GM23338 (cell line): ENCODE measurements around the gene PA2G4. TPM values are rescaled to one million over a fixed set of nuclear protein-coding genes. Genes with fewer than 3 reads are reported as not detected.

Experiments
- ATAC-seq: fragments of 200-7000 bp; cut with Tn5 transposase; 3 replicates; pipeline ENCODE4 v1.9.1; 2020
- DNase-seq: peaks from one replicate; pipeline ENCODE4 v3.0.0-alpha.2; 2015; ENCODE audit warnings: low spot score
- H2AFZ ChIP-seq: fragments of 200-600 bp; sonication (generic); 2 replicates; pipeline ENCODE4 v1.8.0; 2016; ENCODE audit warnings: antibody characterized with exemption, mild to moderate bottlenecking, moderate library complexity
- H3F3A ChIP-seq: fragments of 200-600 bp; sonication (generic); replicated peaks from 2 replicates; pipeline ENCODE4 v1.8.0; 2017; ENCODE audit warnings: antibody characterized with exemption, mixed run types, low read depth
- H3K27ac ChIP-seq: fragments of 200-600 bp; sonication (generic); 2 replicates; pipeline ENCODE4 v1.6.1; 2016; ENCODE audit warnings: low read depth
- H3K27me3 ChIP-seq: fragments of 200-600 bp; sonication (generic); 2 replicates; pipeline ENCODE4 v1.8.0; 2016; ENCODE audit warnings: mild to moderate bottlenecking, mixed run types, moderate library complexity; ENCODE audit not compliant: insufficient read depth
- H3K36me3 ChIP-seq: fragments of 200-600 bp; sonication (generic); 2 replicates; pipeline ENCODE4 v1.8.0; 2016; ENCODE audit warnings: mild to moderate bottlenecking; ENCODE audit not compliant: insufficient read depth
- H3K4me1 ChIP-seq: fragments of 200-600 bp; sonication (generic); 2 replicates; pipeline ENCODE4 v1.8.0; 2016; ENCODE audit warnings: mild to moderate bottlenecking, moderate library complexity; ENCODE audit not compliant: insufficient read depth
- H3K4me2 ChIP-seq: fragments of 200-600 bp; sonication (generic); 2 replicates; pipeline ENCODE4 v1.7.1; 2017; ENCODE audit warnings: mixed run types
- H3K4me3 ChIP-seq: fragments of 200-600 bp; sonication (generic); 2 replicates; pipeline ENCODE4 v1.6.1; 2016; ENCODE audit warnings: mixed run types
- H3K79me2 ChIP-seq: fragments of 200-600 bp; sonication (generic); replicated peaks from 2 replicates; pipeline ENCODE4 v1.8.0; 2017; ENCODE audit warnings: mild to moderate bottlenecking; ENCODE audit not compliant: insufficient read depth
- H3K9me2 ChIP-seq: fragments of 200-600 bp; sonication (generic); 2 replicates; pipeline ENCODE4 v1.8.0; 2017; ENCODE audit not compliant: insufficient read depth
- H4K20me1 ChIP-seq: fragments of 200-600 bp; sonication (generic); replicated peaks from 2 replicates; pipeline ENCODE4 v1.8.0; 2017; ENCODE audit warnings: mild to moderate bottlenecking; ENCODE audit not compliant: insufficient read depth
- H3K27ac Mint-ChIP-seq: 2 replicates; pipeline ENCODE4 v1.8.0; 2020; ENCODE audit warnings: inconsistent platforms, mild to moderate bottlenecking, moderate library complexity, mixed read lengths
- H3K27me3 Mint-ChIP-seq: 3 replicates; pipeline ENCODE4 v1.8.0; 2022; ENCODE audit warnings: low read depth, mild to moderate bottlenecking, moderate library complexity, mixed read lengths, inconsistent platforms; ENCODE audit not compliant: insufficient read depth, poor library complexity
- H3K36me3 Mint-ChIP-seq: 3 replicates; pipeline ENCODE4 v1.8.0; 2021; ENCODE audit warnings: low read depth, mild to moderate bottlenecking, inconsistent platforms, moderate library complexity, mixed read lengths
- H3K4me1 Mint-ChIP-seq: 3 replicates; pipeline ENCODE4 v1.8.0; 2020; ENCODE audit warnings: mild to moderate bottlenecking, inconsistent platforms, mixed read lengths
- H3K4me3 Mint-ChIP-seq: 3 replicates; pipeline ENCODE4 v1.8.0; 2021; ENCODE audit warnings: moderate library complexity, mild to moderate bottlenecking, inconsistent platforms, mixed read lengths
- H3K9me3 Mint-ChIP-seq: 3 replicates; pipeline ENCODE4 v1.8.0; 2020; ENCODE audit warnings: moderate library complexity, mild to moderate bottlenecking, inconsistent platforms, mixed read lengths
- CREB1 ChIP-seq: fragments of 250-450 bp; sonication (Bioruptor Pico); IDR thresholded peaks from 2 replicates; pipeline ENCODE4 v1.5.0; 2020; ENCODE audit warnings: low read depth, mild to moderate bottlenecking, moderate library complexity
- EZH2 ChIP-seq: fragments of 200-600 bp; sonication (generic); IDR thresholded peaks from one replicate; pipeline ENCODE4 v1.8.0; 2017; ENCODE audit warnings: antibody characterized with exemption, mild to moderate bottlenecking, low read depth; ENCODE audit not compliant: unreplicated experiment
- EZH2phosphoT487 ChIP-seq: fragments of 200-600 bp; sonication (generic); IDR thresholded peaks from one replicate; pipeline ENCODE4 v1.8.1; 2018; ENCODE audit warnings: antibody characterized with exemption; ENCODE audit not compliant: unreplicated experiment
- JUNB ChIP-seq: IDR thresholded peaks from one replicate; pipeline ENCODE4 v1.6.1; 2016; ENCODE audit warnings: antibody characterized with exemption; ENCODE audit not compliant: unreplicated experiment
- NANOG ChIP-seq: IDR thresholded peaks from 2 replicates; pipeline ENCODE4 v1.6.1; 2016; ENCODE audit warnings: antibody characterized with exemption, borderline replicate concordance
- POLR2AphosphoS5 ChIP-seq: IDR thresholded peaks from 2 replicates; pipeline ENCODE4 v1.6.1; 2016; ENCODE audit warnings: antibody characterized with exemption, low read depth
- STAT1 ChIP-seq: IDR thresholded peaks from one replicate; pipeline ENCODE4 v1.6.1; 2016; ENCODE audit warnings: antibody characterized with exemption; ENCODE audit not compliant: unreplicated experiment
- ZNF114 ChIP-seq: fragments of 250-450 bp; sonication (Bioruptor Pico); IDR thresholded peaks from 2 replicates; pipeline ENCODE4 v1.5.0; 2020; ENCODE audit warnings: mild to moderate bottlenecking, moderate library complexity
- ZNF331 ChIP-seq: fragments of 250-450 bp; sonication (Bioruptor Pico); IDR thresholded peaks from 2 replicates; pipeline ENCODE4 v1.5.0; 2020; ENCODE audit warnings: low read depth, mild to moderate bottlenecking, moderate library complexity
- polyA plus RNA-seq: library from polyadenylated mRNA; unstranded; fragments of >200 nt; fragmentation: Nextera tagmentation; extraction: Ambion mirVana; gene quantifications from 2 replicates; pipeline ENCODE4 v1.2.1, GENCODE V29; 2016
- total RNA-seq: library from RNA; depleted of rRNA; stranded (reverse); fragments of >200 nt; shearing (Covaris generic); gene quantifications from 2 replicates; pipeline ENCODE4 v1.2.3, GENCODE V29; 2014
- TF ChIP-seq, protein P1 (sequence below), 2 experiments: fragments of 200-600 bp in 1 of 2; sonication (generic) in 1 of 2; conservative IDR thresholded peaks; 2 replicates each; pipeline versions ENCODE4 v1.5.1 to v1.6.1; 2016 to 2017; ENCODE audit warnings: antibody characterized with exemption in 2 of 2, low read depth in 2 of 2, mild to moderate bottlenecking in 2 of 2, moderate library complexity in 1 of 2
- TF ChIP-seq, protein P2 (sequence below): IDR thresholded peaks from 2 replicates; pipeline ENCODE4 v1.6.1; 2016; ENCODE audit warnings: antibody characterized with exemption
- TF ChIP-seq, protein P3 (sequence below): IDR thresholded peaks from one replicate; pipeline ENCODE4 v1.6.1; 2018; ENCODE audit warnings: antibody characterized with exemption; ENCODE audit not compliant: unreplicated experiment
- TF ChIP-seq, protein P4 (sequence below): fragments of 250-450 bp; sonication (Bioruptor Pico); IDR thresholded peaks from 2 replicates; pipeline ENCODE4 v1.5.0; 2020; ENCODE audit warnings: mild to moderate bottlenecking, moderate library complexity

Gene PA2G4
- total and polyA plus RNA-seq, 2 experiments from 2014 or later, result 237 to 373 TPM

DNA sequence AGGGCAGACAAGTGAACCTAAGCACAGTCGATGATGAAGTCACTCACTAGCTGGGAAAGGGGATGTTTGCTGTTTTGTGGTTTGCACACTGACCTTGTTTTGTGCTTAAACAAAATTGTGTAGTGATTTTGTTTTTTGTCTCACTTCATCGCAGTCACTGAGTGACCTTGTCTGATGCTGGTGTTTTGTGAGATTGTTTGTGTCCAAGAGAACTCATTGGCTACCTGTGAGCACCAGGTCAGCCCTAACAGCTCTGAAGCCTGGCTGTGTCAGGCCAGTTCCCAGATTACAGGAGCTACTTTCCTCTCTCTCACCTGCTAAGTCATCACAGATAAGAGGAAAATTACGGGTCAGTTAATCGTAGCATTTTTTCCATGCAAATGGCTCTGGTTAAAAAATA is 19.8 kb downstream of the PA2G4 start:
- Histone ChIP-seq H3K27ac (no peak overlapping the region), H3K4me3 (no peak overlapping the region), H3K9me2 (no peaks in the 10 kb centered on the region), H3K4me2 (no peak overlapping the region), H4K20me1 (no peaks in the 10 kb centered on the region), H3F3A (peaks cover 4% of the 10 kb centered on the region; the same call in 1 of the 2 replicates), H3K36me3 (no peaks in the 10 kb centered on the region), H3K27me3 (no peaks in the 10 kb centered on the region), H2AFZ (no peak overlapping the region), H3K79me2 (0 out of 2 replicates have a peak, but pooled peaks cover 4% of the 10 kb centered on the region), H3K4me1 (peaks cover 16% of the 10 kb centered on the region)
- ATAC-seq (no peak), DNase-seq (no peak)
- TF ChIP-seq JUNB (no peak), ZNF114 (no peak), NANOG (no peak), POLR2AphosphoS5 (no peak), EZH2phosphoT487 (no peak), STAT1 (no peak), CREB1 (no peak), ZNF331 (CRISPR knock-in tag) (no peak), EZH2 (no peak)
- TF ChIP-seq, protein P1, sequence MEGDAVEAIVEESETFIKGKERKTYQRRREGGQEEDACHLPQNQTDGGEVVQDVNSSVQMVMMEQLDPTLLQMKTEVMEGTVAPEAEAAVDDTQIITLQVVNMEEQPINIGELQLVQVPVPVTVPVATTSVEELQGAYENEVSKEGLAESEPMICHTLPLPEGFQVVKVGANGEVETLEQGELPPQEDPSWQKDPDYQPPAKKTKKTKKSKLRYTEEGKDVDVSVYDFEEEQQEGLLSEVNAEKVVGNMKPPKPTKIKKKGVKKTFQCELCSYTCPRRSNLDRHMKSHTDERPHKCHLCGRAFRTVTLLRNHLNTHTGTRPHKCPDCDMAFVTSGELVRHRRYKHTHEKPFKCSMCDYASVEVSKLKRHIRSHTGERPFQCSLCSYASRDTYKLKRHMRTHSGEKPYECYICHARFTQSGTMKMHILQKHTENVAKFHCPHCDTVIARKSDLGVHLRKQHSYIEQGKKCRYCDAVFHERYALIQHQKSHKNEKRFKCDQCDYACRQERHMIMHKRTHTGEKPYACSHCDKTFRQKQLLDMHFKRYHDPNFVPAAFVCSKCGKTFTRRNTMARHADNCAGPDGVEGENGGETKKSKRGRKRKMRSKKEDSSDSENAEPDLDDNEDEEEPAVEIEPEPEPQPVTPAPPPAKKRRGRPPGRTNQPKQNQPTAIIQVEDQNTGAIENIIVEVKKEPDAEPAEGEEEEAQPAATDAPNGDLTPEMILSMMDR (conservative IDR thresholded peaks at IDR 0.05; ENCODE audit: low read depth in 2 of 2), result no peak
- TF ChIP-seq, protein P2, sequence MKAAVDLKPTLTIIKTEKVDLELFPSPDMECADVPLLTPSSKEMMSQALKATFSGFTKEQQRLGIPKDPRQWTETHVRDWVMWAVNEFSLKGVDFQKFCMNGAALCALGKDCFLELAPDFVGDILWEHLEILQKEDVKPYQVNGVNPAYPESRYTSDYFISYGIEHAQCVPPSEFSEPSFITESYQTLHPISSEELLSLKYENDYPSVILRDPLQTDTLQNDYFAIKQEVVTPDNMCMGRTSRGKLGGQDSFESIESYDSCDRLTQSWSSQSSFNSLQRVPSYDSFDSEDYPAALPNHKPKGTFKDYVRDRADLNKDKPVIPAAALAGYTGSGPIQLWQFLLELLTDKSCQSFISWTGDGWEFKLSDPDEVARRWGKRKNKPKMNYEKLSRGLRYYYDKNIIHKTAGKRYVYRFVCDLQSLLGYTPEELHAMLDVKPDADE, result no peak
- TF ChIP-seq, protein P3, sequence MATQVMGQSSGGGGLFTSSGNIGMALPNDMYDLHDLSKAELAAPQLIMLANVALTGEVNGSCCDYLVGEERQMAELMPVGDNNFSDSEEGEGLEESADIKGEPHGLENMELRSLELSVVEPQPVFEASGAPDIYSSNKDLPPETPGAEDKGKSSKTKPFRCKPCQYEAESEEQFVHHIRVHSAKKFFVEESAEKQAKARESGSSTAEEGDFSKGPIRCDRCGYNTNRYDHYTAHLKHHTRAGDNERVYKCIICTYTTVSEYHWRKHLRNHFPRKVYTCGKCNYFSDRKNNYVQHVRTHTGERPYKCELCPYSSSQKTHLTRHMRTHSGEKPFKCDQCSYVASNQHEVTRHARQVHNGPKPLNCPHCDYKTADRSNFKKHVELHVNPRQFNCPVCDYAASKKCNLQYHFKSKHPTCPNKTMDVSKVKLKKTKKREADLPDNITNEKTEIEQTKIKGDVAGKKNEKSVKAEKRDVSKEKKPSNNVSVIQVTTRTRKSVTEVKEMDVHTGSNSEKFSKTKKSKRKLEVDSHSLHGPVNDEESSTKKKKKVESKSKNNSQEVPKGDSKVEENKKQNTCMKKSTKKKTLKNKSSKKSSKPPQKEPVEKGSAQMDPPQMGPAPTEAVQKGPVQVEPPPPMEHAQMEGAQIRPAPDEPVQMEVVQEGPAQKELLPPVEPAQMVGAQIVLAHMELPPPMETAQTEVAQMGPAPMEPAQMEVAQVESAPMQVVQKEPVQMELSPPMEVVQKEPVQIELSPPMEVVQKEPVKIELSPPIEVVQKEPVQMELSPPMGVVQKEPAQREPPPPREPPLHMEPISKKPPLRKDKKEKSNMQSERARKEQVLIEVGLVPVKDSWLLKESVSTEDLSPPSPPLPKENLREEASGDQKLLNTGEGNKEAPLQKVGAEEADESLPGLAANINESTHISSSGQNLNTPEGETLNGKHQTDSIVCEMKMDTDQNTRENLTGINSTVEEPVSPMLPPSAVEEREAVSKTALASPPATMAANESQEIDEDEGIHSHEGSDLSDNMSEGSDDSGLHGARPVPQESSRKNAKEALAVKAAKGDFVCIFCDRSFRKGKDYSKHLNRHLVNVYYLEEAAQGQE, result no peak
- TF ChIP-seq, protein P4, sequence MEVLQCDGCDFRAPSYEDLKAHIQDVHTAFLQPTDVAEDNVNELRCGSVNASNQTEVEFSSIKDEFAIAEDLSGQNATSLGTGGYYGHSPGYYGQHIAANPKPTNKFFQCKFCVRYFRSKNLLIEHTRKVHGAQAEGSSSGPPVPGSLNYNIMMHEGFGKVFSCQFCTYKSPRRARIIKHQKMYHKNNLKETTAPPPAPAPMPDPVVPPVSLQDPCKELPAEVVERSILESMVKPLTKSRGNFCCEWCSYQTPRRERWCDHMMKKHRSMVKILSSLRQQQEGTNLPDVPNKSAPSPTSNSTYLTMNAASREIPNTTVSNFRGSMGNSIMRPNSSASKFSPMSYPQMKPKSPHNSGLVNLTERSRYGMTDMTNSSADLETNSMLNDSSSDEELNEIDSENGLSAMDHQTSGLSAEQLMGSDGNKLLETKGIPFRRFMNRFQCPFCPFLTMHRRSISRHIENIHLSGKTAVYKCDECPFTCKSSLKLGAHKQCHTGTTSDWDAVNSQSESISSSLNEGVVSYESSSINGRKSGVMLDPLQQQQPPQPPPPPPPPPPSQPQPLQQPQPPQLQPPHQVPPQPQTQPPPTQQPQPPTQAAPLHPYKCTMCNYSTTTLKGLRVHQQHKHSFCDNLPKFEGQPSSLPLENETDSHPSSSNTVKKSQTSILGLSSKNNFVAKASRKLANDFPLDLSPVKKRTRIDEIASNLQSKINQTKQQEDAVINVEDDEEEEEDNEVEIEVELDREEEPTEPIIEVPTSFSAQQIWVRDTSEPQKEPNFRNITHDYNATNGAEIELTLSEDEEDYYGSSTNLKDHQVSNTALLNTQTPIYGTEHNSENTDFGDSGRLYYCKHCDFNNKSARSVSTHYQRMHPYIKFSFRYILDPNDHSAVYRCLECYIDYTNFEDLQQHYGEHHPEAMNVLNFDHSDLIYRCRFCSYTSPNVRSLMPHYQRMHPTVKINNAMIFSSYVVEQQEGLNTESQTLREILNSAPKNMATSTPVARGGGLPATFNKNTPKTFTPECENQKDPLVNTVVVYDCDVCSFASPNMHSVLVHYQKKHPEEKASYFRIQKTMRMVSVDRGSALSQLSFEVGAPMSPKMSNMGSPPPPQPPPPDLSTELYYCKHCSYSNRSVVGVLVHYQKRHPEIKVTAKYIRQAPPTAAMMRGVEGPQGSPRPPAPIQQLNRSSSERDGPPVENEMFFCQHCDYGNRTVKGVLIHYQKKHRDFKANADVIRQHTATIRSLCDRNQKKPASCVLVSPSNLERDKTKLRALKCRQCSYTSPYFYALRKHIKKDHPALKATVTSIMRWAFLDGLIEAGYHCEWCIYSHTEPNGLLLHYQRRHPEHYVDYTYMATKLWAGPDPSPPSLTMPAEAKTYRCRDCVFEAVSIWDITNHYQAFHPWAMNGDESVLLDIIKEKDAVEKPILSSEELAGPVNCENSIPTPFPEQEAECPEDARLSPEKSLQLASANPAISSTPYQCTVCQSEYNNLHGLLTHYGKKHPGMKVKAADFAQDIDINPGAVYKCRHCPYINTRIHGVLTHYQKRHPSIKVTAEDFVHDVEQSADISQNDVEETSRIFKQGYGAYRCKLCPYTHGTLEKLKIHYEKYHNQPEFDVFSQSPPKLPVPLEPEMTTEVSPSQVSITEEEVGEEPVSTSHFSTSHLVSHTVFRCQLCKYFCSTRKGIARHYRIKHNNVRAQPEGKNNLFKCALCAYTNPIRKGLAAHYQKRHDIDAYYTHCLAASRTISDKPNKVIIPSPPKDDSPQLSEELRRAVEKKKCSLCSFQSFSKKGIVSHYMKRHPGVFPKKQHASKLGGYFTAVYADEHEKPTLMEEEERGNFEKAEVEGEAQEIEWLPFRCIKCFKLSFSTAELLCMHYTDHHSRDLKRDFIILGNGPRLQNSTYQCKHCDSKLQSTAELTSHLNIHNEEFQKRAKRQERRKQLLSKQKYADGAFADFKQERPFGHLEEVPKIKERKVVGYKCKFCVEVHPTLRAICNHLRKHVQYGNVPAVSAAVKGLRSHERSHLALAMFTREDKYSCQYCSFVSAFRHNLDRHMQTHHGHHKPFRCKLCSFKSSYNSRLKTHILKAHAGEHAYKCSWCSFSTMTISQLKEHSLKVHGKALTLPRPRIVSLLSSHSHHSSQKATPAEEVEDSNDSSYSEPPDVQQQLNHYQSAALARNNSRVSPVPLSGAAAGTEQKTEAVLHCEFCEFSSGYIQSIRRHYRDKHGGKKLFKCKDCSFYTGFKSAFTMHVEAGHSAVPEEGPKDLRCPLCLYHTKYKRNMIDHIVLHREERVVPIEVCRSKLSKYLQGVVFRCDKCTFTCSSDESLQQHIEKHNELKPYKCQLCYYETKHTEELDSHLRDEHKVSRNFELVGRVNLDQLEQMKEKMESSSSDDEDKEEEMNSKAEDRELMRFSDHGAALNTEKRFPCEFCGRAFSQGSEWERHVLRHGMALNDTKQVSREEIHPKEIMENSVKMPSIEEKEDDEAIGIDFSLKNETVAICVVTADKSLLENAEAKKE (CRISPR knock-in tag), result no peak
- Mint-ChIP-seq H3K9me3 (no peaks in the 10 kb centered on the region), H3K4me3 (no peak overlapping the region), H3K36me3 (peaks cover 16% of the 10 kb centered on the region), H3K27me3 (peaks cover 5% of the 10 kb centered on the region), H3K4me1 (peaks cover 29% of the 10 kb centered on the region), H3K27ac (peak overlapping the region; percentile 12; the same call in 1 of the 2 replicates)
